HG03354 (cell line): ENCODE measurements around the gene FSTL4.

Experiments
- ATAC-seq: cut with Tn5 transposase; IDR thresholded peaks from one replicate; pipeline ENCODE4 v1.9.1; 2021; ENCODE audit warnings: mild to moderate bottlenecking; ENCODE audit not compliant: unreplicated experiment, poor library complexity, severe bottlenecking

Gene FSTL4

GRCh38 chr5:133266966-133267365 lies 345.4 kb downstream of the FSTL4 start:
- ATAC-seq = no peak

- ATAC-seq = no peak
Observed at GRCh38 chr5:133266527-133266878, 345.8 kb downstream of the FSTL4 start.

- ATAC-seq = no peak
Observed at GRCh38 chr5:133265720-133266526, 346.4 kb downstream of the FSTL4 start.

DNA sequence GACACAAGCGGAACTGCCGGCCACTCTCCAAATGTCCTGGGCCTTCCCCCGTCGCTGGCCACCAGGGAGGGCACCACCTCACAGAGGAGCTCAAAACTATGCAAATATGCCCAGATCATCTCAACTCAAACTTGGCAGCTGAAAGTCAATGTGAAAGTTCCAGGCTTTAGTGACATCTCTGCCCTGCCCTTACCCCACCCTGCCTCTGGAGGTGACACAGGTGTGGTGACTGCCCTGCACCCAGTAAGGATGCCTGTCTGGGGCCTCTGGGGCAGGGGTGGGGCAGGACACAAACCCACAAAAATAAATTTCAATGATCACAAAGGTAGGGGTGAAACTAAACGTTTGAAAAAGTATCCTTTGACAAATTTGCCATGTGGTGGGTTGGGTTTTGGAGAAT lies 347.1 kb downstream of the FSTL4 start:
- no peak for ATAC-seq

DNA sequence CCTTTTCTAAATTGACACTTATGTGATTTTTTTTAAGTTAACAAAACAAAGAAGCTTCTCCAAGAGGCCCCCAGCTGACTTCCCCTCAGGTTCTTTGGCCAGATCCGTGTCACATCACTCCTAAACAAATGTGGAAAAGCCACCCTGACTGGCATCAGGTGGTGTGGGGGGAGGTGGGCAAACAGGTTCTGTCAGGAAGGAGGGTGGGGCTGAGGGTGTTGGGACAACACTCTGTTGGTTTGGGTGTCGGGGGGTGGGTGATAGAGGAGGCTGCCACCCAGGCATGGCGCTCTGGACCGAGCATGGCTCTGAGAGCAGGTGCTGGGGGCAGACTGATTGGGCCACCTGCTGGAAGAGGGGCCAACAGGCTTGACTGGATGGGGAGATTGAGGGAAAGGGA lies 349.7 kb downstream of the FSTL4 start:
- no peak for ATAC-seq

DNA sequence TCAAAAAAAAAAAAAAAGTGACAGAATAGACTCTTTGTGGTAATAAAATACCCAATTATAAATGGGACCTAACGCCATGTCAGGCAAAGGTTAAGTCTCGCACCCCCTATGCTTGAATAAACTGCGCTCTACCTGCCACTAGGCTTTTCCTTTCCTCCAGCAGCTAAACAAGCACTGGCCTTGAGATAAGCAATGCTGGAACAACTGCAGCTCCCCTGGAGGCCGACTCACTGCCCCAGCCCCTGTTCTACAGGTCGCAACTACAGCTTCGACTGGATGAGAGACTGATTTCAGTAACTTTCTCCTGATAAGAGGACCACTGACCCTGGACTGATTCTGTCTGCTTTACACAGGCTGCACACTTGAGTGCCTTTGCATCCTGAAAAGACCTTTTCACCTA lies 350.3 kb downstream of the FSTL4 start:
- no peak for ATAC-seq

DNA sequence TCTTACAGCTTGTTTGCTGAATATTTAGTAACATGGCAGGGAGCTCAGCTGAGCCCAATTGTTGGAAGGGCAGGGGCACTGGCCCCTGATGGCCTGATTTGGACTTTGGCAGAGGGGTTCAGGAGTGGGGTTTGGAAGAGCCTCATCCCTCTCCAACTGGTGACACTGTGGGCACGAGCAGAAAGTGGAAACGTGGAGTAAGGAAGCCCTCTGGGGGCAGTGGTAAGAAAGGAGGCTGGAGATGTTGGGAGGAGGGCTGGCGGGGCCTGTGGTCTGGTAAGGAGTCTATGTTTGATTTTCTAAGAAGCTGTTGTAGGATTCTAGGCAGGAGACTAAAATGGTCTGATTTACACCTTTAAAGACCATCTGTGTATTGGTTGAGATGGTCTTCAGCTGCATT lies 351.6 kb downstream of the FSTL4 start:
- no peak for ATAC-seq

- ATAC-seq = no peak
Observed at GRCh38 chr5:133259199-133259997, 352.9 kb downstream of the FSTL4 start.

DNA sequence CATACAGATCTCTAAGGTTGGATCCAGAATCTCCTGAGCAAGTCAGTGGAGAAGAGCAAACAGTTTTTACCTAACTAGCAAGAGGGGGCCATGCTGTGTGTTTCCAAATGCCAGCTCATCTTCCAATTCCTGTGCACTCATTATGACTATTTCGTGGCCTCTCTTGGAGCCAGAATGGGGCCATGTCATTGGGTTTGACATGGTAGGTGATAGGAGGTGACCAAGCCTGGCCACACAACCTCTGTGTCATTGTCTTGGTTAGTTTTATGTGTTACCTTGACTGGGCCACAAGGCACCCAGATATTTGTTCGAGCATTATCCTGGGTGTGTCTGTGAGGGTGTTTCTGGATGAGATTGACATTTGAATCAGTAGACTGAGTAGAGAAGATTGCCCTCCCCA lies 354.4 kb downstream of the FSTL4 start:
- ATAC-seq = no peak

- no peak for ATAC-seq
Observed at GRCh38 chr5:133256276-133256675, 356.1 kb downstream of the FSTL4 start.

GRCh38 chr5:133254803-133255202 lies 357.5 kb downstream of the FSTL4 start:
- no peak for ATAC-seq

DNA sequence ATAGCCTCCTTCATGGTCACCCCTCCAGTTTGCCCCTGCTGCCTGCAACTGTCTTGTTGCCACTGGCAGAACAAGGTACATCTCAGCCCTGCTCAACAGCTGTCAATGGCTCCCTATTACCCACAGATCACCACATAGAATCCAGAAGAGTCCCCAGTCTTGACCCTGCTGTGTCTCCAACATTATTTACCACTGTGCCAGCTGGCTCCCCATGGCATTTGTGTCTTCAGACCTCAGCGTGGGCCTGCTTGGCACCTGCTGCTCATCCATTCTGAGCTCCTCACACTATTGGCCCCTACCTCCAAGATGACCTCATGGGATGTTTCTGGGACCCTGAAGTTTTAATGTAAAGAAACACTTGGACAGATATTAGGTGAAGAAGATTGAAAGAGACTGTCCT lies 358.7 kb downstream of the FSTL4 start:
- ATAC-seq = no peak

- no peak for ATAC-seq
Observed at GRCh38 chr5:133253070-133253469, 359.3 kb downstream of the FSTL4 start.

GRCh38 chr5:133252133-133252480 lies 360.2 kb downstream of the FSTL4 start:
- ATAC-seq = no peak

DNA sequence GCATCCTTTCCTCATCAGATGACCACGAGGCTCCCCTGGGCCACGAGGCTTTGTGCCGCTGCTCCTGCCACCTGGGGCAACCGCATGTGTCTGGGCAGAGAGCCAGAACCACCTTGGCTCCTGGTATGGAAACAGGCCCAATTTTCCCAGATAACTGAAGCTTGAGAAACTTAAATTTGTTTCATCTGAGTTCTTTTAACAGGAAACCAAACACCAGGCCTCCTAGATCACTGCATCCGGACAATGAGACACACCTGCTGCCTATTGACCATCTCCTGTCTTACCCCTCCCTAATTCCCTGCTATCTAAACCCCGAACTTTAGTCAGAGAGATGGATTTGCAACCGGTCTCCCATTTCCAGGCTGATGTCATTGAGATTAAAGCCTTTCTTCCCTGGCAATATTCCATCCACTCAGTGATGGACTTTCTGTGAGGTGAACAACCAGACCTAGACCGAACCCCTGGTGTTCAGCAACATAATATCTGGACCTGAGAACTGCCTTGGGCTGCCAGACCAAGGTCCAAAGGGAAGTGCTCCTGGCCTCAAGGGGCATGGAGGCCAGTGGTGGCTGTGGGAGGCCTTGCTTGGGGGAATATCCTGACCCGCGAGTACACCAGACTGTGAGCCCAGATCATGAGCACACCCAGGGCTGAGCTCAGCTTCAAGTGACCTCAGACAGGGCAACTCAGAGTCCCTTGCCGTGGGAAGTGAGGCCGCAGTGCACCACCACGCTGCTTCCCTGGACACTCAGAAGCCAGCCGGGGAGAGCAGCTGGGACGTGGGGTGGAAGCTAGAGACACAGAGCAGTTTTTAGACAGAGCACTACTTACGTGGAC lies 360.8 kb downstream of the FSTL4 start:
- ATAC-seq = no peak

GRCh38 chr5:133250527-133250926 lies 361.8 kb downstream of the FSTL4 start:
- no peak for ATAC-seq

DNA sequence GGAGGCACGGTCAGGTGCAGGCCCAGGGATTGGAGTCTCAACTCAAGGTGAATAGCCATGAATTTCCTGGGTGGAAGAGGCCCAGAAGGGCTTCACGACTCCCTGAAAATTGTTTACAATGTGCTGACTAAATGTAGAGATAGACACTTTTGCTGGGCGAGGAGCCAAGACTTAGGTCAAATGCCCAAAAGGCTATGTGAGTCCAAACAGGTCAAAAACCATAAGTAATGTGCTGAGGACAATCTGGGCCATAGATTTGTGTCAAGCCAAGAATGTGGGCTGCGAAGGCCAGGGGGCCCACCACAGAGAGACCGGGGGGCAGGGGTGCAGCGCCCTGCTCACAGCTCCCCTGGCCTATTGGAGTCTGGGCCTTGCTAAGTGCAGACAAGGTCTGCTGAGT lies 362.7 kb downstream of the FSTL4 start:
- ATAC-seq = no peak

- ATAC-seq = no peak
Observed at GRCh38 chr5:133247881-133248624, 364.3 kb downstream of the FSTL4 start.

DNA sequence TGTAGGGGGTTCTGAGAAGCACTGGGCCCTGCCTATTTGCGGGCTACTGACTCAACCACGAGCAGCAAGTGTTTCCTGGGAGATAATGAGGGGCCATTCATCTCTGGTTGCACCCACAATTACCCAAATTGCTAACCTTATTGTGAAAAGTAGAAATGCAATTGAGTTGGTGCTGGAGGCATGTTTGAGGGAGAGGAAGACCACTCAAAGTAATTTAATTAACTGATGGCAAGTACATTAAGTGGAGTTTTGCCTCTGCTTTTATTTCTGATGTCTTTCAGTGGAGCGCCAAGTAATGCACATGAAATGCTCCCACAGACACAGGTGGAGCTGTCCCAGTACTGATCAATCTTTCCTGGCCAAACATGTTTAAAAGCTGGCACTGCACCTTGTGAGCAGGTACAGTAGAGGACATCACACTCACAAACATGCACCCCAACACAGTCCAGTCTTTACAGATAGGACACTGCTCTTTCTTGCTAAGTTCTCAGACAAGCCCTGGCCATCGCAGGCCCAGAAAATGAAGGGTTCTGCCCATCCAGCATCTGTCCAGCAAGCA lies 365.1 kb downstream of the FSTL4 start:
- no peak for ATAC-seq
